OCI-LY3 (cell line): ENCODE measurements around the gene DSG2.

Experiments
- CTCF ChIP-seq: fragments of 200-600, 300-600 bp; sonication (generic); IDR thresholded peaks from 2 replicates; pipeline ENCODE4 v1.5.1; 2014; ENCODE audit warnings: antibody characterized with exemption, low read length, low read depth
- EZH2phosphoT487 ChIP-seq: fragments of 200-600 bp; shearing (Covaris generic); IDR thresholded peaks from 2 replicates; pipeline ENCODE4 v1.6.1; 2018; ENCODE audit warnings: antibody characterized with exemption, mixed run types, low read depth

- TF ChIP-seq CTCF (no peak), EZH2phosphoT487 (no peak)
These were observed 76.4 kb downstream of the DSG2 start for GRCh38 chr18:31574359-31574758.
